ENCODE data around the gene B3GALT6.

The B3GALT6 gene

GRCh38 chr1:1262758-1263157, 30.7 kb downstream of the B3GALT6 start:
- DNase-seq (ENCODE audit: low spot score), result no peak

- DNase-seq (ENCODE audit: low spot score), result no peak
Measured at GRCh38 chr1:1264026-1264425, 32.0 kb downstream of the B3GALT6 start.

GRCh38 chr1:1264868-1265272, 32.8 kb downstream of the B3GALT6 start:
- no peak for DNase-seq (ENCODE audit: low spot score)

- DNase-seq (ENCODE audit: low spot score), result no peak
Measured at GRCh38 chr1:1267488-1268283, 35.6 kb downstream of the B3GALT6 start.

GRCh38 chr1:1268284-1268682, 36.2 kb downstream of the B3GALT6 start:
- DNase-seq (ENCODE audit: low spot score), result no peak

GRCh38 chr1:1270813-1271212, 38.8 kb downstream of the B3GALT6 start:
- DNase-seq (ENCODE audit: low spot score), result no peak

- no peak for DNase-seq (ENCODE audit: low spot score)
Measured at GRCh38 chr1:1272341-1273208, 40.5 kb downstream of the B3GALT6 start.

GRCh38 chr1:1273209-1273511, 41.1 kb downstream of the B3GALT6 start:
- DNase-seq (ENCODE audit: low spot score), result no peak

GRCh38 chr1:1273512-1274298, 41.7 kb downstream of the B3GALT6 start, which contains the start of gene UBE2J2:
Gene UBE2J2, minus strand, starts transcription at chr1:1273854. Its CDS starts 5,862 bp downstream, at chr1:1267992.
- peak; percentile 75 for DNase-seq (ENCODE audit: low spot score)

- no peak for DNase-seq (ENCODE audit: low spot score)
Measured at GRCh38 chr1:1274299-1274930, 42.4 kb downstream of the B3GALT6 start.

GRCh38 chr1:1274931-1275431, 42.9 kb downstream of the B3GALT6 start:
- DNase-seq (ENCODE audit: low spot score), result no peak

- no peak for DNase-seq (ENCODE audit: low spot score)
Measured at GRCh38 chr1:1275836-1276235, 43.8 kb downstream of the B3GALT6 start.

- DNase-seq (ENCODE audit: low spot score), result no peak
Measured at GRCh38 chr1:1278620-1279019, 46.6 kb downstream of the B3GALT6 start.

- no peak for DNase-seq (ENCODE audit: low spot score)
Measured at GRCh38 chr1:1279028-1279427, 47.0 kb downstream of the B3GALT6 start.

- DNase-seq (ENCODE audit: low spot score), result no peak
Measured at GRCh38 chr1:1280782-1281481, 48.9 kb downstream of the B3GALT6 start.

GRCh38 chr1:1281533-1282321, 49.7 kb downstream of the B3GALT6 start:
- DNase-seq (ENCODE audit: low spot score), result no peak

GRCh38 chr1:1282998-1283397, 51.0 kb downstream of the B3GALT6 start:
- no peak for DNase-seq (ENCODE audit: low spot score)

GRCh38 chr1:1283821-1284220, 51.8 kb downstream of the B3GALT6 start:
- DNase-seq (ENCODE audit: low spot score), result no peak
